GM10847 (cell line): Measurements from ENCODE around the gene CLCNKA.

ENCODE experiments used
- POLR2A ChIP-seq: IDR thresholded peaks from 2 replicates; pipeline ENCODE4 v1.6.1; 2011; ENCODE audit not compliant: insufficient read length; ENCODE audit errors: extremely low read depth

Gene CLCNKA

DNA sequence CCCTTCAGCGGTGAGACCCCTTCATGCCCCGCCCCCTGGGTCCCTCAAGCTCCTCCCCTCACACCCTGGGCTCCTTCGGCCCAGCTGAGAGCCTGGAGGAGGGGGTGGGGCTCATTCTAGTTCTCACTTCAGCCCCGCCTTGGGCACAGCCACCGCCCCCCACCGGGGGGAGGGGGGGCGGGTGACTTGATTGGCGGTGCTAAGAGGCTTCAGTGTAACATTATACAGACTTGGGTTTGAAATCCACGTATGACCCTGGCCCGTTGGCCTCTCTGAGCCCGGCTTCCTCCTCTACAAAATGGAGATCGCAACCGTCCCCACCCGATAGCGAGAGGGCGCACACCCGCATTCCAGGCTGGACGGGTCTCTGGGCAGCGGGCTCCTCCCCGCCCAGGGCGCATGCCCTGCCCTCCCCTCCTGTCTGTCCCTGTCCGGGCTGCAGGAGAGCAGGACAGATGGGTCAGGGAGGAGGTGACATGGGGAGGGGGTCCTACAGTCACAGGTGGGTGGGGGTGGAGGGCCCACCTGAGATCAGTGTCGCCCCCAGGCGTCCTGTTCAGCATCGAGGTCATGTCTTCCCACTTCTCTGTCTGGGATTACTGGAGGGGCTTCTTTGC, 26.8 kb downstream of the CLCNKA start:
- TF ChIP-seq POLR2A = no peak

DNA sequence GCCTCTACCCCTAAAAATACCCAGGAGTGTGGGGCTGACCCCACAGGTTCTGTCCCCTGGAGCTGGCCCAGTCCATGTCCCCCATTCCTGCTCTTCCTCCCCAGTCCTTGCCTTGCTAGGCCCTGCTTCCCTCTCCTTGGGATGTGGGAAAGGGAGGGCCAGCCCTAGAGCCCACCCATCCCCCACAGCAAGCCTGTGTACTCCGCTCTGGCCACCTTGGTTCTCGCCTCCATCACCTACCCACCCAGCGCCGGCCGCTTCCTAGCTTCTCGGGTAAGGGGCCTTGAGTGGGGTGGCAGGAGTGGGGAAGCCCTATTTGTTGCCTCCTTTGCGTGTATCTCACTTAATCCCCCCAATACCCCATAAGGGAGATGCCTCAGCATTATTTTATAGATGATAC, 28.5 kb downstream of the CLCNKA start:
- TF ChIP-seq POLR2A = no peak

DNA sequence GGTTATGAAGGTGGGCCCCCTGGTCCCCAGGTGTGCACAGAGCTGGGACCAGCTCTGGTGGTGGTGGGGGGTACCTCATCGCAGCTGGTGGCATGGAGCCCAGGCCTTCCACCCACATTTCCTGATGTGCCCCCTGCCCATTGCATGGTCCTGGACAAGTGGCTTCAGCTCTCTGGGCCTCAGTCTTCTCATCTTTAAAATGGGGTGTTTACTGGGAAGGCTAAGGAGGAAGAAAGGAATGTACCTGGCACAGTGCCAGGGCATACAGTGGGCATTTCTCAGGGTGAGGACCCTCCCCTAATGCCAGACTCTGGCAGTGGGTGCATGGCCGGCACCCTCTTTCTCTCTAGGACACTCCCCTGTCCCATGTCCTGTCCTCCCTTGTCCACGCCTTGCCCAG, 29.2 kb downstream of the CLCNKA start:
- no peak for TF ChIP-seq POLR2A

DNA sequence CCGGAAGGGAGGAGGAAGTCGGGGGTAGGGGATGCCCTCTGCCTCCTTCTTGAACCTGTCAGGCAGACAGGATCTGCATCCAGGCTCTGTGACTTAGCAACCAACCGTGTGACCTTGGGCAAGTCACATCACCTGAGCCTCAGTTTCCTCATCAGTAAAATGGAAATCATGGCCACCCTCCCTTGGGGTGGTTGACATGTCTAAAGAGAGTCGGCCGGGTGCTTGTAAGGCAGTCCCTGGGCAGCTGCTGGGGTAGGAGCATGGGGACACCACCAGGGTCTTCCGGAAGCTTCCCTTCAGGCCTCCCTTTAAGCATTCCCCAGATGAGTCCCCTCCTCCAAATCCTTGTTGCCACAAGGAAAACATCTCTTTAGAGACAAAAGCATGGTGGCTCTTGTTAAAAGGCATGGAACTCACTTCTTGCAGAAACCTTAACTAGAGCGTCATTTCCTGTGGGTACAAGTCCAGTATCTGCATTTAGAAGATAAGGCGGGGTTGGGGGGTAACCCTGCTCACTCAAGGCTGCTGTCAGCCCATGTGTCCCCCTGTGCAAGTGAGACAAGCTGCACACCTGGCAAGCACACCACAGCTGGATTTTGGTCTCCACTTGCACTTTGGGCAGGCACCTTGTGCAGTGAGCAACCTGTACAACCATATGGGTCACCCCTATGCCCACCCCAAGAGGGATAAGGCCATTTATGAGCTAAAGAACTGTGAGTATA, 32.1 kb downstream of the CLCNKA start:
- TF ChIP-seq POLR2A = no peak

DNA sequence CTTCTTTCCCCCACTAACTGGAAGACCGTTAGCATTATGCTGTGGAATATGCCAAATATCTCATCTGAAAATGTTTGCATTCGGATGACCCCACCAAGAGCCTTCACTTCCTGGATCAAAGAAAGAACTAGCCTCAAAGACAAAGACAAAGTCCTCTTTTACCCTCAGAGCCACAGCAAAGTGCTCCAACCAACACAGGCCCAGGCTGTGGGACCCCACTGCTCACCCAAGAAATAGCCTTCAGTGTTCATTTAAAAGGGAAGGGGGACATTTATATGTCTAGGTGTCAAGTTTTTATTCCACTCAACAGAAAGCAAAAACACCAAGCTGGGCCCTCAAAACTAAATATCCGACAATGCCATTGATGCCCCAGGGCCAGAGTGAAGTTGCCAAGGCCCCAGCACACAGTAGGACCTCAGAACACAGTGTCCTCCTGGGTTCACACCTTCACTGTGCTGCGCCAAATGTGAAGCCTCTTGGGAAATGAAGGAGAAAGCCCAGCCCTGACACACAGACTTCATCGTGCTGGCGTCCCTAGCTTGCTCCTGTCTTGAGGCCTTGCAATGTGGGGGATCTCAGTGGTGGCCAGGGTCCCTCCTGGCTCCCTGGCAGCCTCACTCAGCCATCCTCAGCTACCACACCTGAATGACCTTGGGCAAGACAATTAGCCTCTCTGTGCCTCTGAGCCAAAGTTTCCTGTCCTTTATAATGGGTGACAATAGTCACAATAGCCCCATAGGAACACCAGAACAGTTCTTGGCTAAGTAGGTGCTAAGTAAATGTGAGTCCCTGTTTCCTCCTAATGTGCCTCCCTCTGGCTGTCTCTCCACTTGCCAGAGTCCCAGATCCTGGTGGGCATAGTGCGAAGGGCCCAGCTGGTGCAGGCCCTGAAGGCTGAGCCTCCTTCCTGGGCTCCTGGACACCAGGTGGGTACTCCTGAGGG, 33.0 kb downstream of the CLCNKA start:
- no peak for TF ChIP-seq POLR2A

DNA sequence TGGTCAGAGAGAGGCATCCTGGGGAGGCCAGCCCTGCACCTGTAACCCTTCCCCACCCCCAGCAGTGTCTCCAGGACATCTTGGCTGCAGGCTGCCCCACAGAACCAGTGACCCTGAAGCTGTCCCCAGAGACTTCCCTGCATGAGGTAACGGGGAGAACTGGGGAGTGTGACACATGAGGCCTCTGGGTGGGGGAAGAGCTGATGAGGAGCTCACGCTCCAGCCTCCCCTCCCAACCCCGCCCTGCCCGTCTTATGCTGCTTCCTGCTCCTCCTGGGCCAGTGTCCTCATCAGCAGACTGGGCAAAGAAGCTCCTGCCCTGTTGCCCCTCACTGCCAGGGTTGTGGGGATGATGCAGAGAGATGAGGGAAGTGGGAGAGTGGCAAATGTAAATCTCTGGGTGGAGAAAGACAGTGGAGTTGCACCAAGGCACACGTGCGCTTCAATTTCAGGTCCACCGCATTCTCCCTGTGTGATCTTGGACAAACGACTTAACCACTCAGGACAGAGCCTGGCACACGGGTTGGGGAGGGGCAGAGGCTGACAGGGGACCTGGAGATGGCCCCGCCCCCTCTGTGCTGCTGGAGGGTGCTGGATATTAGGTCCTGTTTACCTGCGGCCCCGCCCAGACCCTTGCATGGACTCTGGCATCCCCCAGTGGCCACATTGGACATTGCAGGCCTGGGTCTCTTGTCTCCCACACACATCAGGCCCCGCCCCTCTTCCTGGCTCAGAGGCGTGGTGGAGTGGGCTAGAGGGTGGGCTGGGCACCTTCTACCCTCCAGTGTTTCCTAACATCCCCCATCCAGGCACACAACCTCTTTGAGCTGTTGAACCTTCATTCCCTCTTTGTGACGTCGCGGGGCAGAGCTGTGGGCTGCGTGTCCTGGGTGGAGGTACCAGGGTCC, 34.0 kb downstream of the CLCNKA start:
- no peak for TF ChIP-seq POLR2A

DNA sequence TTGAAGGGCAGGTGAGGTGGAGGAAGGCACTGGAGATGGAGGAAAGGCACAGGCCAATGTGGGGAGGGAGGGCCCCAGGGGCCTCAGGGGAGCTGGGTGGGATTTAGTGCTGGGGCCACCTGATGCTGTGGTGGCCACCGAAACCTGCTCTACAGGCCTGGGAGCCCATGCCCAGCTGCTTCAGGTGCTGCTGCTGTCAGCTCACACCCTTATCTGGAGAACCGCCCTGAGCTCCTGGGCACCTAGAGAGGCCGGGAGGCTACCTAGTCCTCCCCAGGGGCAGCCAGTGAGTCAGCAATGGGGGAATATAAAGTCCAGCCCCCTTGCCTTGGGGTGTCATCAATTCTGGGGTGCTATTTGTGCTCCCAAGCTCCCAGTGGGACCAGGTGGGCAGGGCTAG, 39.4 kb downstream of the CLCNKA start:
- no peak for TF ChIP-seq POLR2A

DNA sequence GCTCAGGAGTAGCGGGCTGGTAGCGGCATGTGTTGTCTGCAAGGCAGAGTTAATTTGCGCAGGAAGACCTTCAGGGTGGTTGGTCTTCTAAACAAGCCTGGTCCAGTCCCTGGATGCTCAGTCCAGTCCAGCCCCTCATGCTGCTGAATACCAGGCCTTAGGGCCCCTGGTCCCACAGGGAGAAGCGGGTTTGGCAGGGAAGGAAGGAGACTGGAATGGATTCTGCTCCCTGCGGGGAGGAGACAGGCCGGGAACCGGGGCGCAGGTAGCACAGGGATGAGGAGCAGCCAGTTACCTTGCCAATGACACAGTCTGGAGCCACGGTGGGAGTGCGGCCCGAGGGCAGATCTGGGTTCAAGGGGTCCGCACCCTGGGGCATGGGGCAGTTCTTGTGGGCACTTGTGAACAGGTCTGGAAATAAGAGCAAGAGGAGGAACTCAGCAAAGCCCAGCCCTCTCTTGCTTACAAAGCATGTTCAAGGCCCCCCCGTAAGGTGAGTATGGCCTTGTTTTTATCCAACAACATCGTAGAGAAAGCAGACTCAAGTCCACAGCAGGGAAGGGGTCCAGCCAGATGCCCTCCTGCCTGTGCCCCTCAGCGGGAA, 41.5 kb downstream of the CLCNKA start:
- no peak for TF ChIP-seq POLR2A

DNA sequence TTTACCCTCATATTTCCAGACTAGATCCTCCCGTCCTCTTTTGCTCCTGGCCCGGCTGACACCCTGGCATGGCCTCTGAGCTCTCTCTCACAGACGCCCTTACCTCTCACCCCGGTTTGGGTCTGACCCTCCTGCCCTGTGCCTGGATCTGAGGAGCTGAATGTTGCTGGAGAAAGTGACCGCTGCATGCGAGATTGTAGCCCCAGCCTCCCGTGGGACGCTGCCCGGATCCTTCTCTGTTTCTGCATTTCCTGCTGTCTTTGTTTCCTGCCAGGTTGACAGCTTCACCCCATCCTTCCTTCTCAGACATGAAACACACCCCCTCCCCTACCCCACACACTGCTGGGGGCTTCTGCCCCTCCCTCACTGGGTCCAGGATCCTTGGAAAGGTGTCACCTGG, 42.1 kb downstream of the CLCNKA start:
- no peak for TF ChIP-seq POLR2A

DNA sequence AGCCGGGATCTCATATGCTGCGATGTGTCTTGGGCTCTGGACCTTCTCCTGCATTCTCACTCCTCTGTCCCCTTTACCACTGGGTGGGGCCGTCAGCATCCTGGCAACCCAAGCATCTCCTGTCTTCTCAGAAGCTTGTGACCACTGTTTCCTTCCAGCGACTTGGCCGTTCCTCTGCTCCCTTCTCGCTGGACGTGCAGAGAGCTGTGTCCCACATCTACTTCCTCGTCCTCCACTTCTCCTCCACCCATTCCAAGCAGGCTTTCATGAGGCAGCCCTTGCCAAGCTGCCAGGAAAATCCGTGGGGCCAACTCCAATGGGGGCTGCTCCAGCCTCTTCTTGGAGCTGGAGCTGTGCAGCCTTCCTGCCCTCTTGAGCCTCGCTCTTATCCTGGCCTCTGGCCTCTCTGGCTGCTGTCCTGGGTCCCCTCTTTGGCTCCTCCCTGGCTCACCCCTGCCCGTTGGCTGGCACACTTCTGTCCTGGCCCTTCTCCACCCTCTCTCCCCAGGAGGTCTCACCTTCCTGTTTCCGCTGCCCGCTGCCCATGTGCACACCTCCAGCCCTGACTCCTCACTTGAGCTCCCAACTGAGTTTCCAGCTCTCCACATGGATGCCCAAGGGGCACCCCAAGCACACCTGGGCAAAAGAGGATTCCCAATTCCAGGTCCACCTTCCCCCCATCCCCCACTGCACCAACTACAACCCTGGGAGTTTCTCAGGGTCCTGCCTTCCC, 42.9 kb downstream of the CLCNKA start:
- no peak for TF ChIP-seq POLR2A

DNA sequence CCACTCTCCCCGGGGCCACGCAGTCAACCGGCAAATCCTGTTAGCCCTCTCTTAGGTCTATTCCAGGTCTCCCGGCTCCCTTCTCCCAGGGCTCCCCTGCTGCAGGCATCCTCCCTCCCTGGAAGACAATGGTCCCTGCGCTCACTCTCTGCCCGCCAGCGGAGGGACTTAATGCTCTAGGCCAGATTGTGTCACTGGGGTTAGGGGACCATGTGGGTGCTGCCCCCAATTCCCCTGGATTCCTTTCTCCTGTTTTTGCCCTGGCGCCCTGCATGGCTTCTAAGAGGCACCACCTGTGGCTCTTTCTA, 43.4 kb downstream of the CLCNKA start:
- TF ChIP-seq POLR2A = no peak

DNA sequence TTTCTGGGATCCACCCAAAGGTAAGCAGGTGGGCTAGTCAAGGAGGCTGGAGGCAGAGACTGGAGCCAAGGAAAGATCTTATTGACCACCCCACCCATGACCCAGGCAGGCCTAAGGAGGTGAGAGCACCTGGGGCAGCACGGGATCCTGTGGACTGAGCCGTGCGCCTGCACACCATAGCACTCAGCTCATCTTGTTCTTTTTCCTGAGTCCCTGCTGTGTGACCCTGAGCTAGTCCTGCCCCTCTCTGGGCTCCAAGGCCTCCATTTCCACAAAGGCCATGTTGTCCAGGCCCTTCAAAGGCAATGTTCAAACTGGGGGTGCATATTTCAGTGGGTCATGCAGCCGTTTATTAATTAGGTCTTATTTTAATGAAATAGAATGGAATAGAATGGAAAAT, 44.4 kb downstream of the CLCNKA start:
- no peak for TF ChIP-seq POLR2A

DNA sequence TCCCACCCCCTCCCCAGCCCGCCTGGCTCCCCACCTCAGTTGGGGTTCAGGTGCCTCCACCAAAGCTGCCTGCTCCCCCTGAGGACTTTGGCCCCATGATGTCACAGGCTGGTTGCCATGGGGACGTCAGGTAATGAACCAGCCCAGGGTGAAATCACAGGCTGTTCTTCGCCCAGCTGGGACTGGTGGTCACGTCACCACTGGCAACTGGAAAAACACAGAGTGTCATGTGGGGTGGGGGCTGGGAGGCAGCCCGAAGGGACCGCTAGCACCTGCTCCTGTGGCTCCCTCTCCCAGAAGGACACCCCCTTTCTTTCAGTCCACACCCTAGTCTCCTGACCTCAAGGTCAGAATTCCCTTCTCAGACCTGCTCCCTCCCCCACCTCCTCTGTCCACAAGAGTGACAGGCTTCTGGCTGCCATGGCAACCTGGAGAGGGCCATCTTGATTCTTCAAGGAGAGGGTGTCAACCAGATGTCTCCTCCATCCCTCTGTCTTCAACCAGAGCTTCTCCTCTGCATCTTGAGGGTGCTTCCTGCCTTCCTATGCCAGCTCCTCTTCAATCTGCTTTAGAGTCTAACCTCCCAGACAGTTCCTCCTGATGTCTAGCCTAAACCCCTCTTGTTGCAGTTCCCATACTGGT, 45.4 kb downstream of the CLCNKA start:
- TF ChIP-seq POLR2A = no peak

DNA sequence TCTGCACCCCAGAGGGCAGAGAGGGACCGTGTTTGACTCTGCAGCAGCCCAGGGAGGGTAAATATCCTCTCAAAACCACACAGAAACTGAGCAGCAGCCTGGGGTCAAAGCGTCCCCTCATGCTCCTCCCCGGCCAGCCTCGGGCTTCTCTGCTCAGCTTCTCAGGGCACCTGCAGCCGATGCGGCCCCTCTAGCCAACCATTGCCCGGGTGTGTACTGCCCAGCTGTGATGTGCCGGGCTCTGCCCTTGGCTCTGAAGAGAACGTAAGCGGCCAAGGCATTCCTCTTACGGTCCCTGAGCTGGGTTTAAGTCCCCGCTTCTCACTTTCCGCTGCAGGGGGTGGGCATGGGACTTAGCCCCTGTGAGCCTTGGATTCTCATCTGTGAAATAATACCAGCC, 46.1 kb downstream of the CLCNKA start:
- no peak for TF ChIP-seq POLR2A
